ENCODE results near the gene CACNB2. TPM values are rescaled to one million over a fixed set of nuclear protein-coding genes. Genes with fewer than 3 reads are reported as not detected.

The CACNB2 gene
- total and polyA plus RNA-seq, 10 of the 15 experiments (the other 5 are each of a cell fraction or from before 2014, with no cell fraction given): 0.62 to 8.1 (median 1.2) TPM

DNA sequence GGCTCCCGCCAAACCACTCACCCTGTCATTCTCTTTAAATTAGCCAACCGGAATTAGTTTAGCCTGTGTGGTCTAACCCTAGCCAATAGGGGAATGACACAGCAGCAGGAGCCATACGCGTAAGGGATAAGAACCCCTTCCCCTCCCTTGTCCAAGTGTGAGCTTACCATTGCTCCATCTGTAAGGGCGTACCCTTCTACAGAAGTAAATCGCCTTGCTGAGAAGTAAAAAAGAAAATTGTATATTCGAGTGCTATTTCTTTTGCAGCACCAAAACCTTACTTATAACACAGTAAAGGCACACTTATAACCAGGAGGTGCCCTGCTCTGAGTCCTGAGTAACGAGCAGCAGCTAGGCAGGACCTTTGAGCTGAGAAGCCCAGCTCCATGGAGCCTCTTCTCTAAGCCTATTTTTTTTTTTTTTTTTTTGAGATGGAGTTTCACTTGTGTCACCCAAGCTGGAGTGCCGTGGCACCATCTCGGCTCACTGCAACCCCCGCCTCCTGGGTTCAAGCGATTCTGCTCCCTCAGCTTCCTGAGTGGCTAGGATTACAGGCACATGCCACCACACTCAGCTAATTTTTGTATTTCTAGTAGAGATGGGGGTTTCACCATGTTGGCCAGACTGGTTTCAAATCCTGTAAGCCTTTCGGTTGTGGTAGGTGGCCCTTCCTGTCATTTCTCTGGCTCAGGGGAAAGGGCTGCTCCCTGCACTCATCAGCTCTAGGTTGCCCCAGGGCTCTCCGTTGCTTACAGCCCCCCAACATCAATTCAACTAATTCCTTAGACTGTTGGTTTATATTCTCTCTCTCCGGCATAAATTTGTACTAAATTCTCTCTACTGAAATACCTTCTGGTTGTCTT, 437.8 kb downstream of the CACNB2 start:
- ATAC-seq (peak; percentile 53; the same call in 2 of the 3 replicates), DNase-seq (ENCODE audit: low read depth, low spot score) (no peak), FAIRE-seq (no peak)
- Histone ChIP-seq H3K36me3 (ENCODE audit: control insufficient read depth in 2 of 2, insufficient read depth in 2 of 2, low read length in 1 of 2) (no peaks in the 10 kb centered on the region; a peak in 2 of 4 replicates), H3K27me3 (replicated peaks in 1 of 2; ENCODE audit: control insufficient read depth in 2 of 2, insufficient read depth in 2 of 2, low read length in 1 of 2) (no peaks in the 10 kb centered on the region), H2AFZ (ENCODE audit: control insufficient read depth, low read depth, low read length) (no peak overlapping the region), H3K27ac (ENCODE audit: control insufficient read depth, insufficient read depth) (no peak overlapping the region), H4K20me1 (ENCODE audit: control insufficient read depth, insufficient read depth) (no peaks in the 10 kb centered on the region), H3K79me2 (ENCODE audit: control insufficient read depth, insufficient read depth, low read length) (no peaks in the 10 kb centered on the region), H3K4me1 (ENCODE audit: control insufficient read depth, insufficient read depth, low read length) (no peaks in the 10 kb centered on the region), H3K4me3 (no peak overlapping the region), H3K9ac (ENCODE audit: control insufficient read depth, insufficient read depth, low read length) (no peak overlapping the region), H3K9me3 (replicated peaks; ENCODE audit: control insufficient read depth, insufficient read depth, low read length) (peaks cover 4% of the 10 kb centered on the region; the same call in 2 of the 3 replicates), H3K4me2 (ENCODE audit: control insufficient read depth, insufficient read depth) (no peak overlapping the region)
- RAD21 ChIA-PET (ENCODE audit: unreplicated experiment): no interaction called here
- TF ChIP-seq SPI1 (IDR thresholded peaks at IDR 0.05; ENCODE audit: borderline replicate concordance, insufficient read depth, low read depth, low read length) (no peak), EED (IDR thresholded peaks at IDR 0.05; ENCODE audit: low read depth) (no peak), TCF7 (IDR thresholded peaks at IDR 0.05; ENCODE audit: borderline replicate concordance) (no peak), CBX5 (IDR thresholded peaks at IDR 0.05; ENCODE audit: low read depth) (peak; percentile 85; the same call in 1 of the 2 replicates), POLR2A (IDR thresholded peaks at IDR 0.05; ENCODE audit: low read depth, low read length) (no peak), BHLHE40 (IDR thresholded peaks at IDR 0.05; ENCODE audit: borderline replicate concordance in 1 of 2, low read depth in 2 of 2, low read length in 1 of 2) (peak in 1 of 2 experiments; percentile 10; a peak in 1 of 4 replicates), MYC (IDR thresholded peaks at IDR 0.05; ENCODE audit: insufficient read depth, insufficient read length, insufficient replicate concordance, low read length, severe bottlenecking) (no peak), SUPT20H (IDR thresholded peaks at IDR 0.05; ENCODE audit: borderline replicate concordance, control insufficient read depth, low read depth, low read length) (no peak), ETV6 (conservative IDR thresholded peaks at IDR 0.05 in 1 of 2, IDR thresholded peaks at IDR 0.05 in 1 of 2; ENCODE audit: borderline replicate concordance in 1 of 2, low read depth in 1 of 2) (no peak), ZNF217 (IDR thresholded peaks at IDR 0.05) (no peak), ZNF24 (IDR thresholded peaks at IDR 0.05) (no peak), SMARCA5 (IDR thresholded peaks at IDR 0.05) (no peak)
- TF ChIP-seq, protein P1, sequence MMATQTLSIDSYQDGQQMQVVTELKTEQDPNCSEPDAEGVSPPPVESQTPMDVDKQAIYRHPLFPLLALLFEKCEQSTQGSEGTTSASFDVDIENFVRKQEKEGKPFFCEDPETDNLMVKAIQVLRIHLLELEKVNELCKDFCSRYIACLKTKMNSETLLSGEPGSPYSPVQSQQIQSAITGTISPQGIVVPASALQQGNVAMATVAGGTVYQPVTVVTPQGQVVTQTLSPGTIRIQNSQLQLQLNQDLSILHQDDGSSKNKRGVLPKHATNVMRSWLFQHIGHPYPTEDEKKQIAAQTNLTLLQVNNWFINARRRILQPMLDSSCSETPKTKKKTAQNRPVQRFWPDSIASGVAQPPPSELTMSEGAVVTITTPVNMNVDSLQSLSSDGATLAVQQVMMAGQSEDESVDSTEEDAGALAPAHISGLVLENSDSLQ (IDR thresholded peaks at IDR 0.05): no peak
- TF ChIP-seq, protein P2, sequence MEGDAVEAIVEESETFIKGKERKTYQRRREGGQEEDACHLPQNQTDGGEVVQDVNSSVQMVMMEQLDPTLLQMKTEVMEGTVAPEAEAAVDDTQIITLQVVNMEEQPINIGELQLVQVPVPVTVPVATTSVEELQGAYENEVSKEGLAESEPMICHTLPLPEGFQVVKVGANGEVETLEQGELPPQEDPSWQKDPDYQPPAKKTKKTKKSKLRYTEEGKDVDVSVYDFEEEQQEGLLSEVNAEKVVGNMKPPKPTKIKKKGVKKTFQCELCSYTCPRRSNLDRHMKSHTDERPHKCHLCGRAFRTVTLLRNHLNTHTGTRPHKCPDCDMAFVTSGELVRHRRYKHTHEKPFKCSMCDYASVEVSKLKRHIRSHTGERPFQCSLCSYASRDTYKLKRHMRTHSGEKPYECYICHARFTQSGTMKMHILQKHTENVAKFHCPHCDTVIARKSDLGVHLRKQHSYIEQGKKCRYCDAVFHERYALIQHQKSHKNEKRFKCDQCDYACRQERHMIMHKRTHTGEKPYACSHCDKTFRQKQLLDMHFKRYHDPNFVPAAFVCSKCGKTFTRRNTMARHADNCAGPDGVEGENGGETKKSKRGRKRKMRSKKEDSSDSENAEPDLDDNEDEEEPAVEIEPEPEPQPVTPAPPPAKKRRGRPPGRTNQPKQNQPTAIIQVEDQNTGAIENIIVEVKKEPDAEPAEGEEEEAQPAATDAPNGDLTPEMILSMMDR (IDR thresholded peaks at IDR 0.05 in 2 of 3, conservative IDR thresholded peaks at IDR 0.05 in 1 of 3; ENCODE audit: control insufficient read depth in 2 of 3, extremely low read depth in 1 of 3, insufficient read depth in 1 of 3, low read depth in 3 of 3, low read length in 3 of 3): no peak
- TF ChIP-seq, protein P3, sequence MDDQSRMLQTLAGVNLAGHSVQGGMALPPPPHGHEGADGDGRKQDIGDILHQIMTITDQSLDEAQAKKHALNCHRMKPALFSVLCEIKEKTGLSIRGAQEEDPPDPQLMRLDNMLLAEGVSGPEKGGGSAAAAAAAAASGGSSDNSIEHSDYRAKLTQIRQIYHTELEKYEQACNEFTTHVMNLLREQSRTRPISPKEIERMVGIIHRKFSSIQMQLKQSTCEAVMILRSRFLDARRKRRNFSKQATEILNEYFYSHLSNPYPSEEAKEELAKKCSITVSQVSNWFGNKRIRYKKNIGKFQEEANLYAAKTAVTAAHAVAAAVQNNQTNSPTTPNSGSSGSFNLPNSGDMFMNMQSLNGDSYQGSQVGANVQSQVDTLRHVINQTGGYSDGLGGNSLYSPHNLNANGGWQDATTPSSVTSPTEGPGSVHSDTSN (IDR thresholded peaks at IDR 0.05; ENCODE audit: insufficient replicate concordance, low read depth, low read length): no peak
- TF ChIP-seq, protein P4, sequence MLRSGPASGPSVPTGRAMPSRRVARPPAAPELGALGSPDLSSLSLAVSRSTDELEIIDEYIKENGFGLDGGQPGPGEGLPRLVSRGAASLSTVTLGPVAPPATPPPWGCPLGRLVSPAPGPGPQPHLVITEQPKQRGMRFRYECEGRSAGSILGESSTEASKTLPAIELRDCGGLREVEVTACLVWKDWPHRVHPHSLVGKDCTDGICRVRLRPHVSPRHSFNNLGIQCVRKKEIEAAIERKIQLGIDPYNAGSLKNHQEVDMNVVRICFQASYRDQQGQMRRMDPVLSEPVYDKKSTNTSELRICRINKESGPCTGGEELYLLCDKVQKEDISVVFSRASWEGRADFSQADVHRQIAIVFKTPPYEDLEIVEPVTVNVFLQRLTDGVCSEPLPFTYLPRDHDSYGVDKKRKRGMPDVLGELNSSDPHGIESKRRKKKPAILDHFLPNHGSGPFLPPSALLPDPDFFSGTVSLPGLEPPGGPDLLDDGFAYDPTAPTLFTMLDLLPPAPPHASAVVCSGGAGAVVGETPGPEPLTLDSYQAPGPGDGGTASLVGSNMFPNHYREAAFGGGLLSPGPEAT (IDR thresholded peaks at IDR 0.05; ENCODE audit: low read depth): no peak
- in situ Hi-C loops (cut with MboI): no loop called here
- no TSS peak for BruUV-seq (replicated peaks)
- POLR2A ChIA-PET: no interaction called here
- 62% methylated on average over 15 of the region's 15 CpGs for WGBS (ENCODE audit: insufficient coverage, insufficient replicate concordance, low lambda C conversion rate, missing lambda C conversion rate)
- intact Hi-C loops (cut with micrococcal nuclease; ENCODE audit: unreplicated experiment): no loop called here
- CTCF ChIA-PET: no interaction called here
- SMC1A ChIA-PET (ENCODE audit: uncharacterized antibody, unreplicated experiment): interaction anchor here (0.6 kb wide), 1 partner anchor 215 kb away, joined by 3 read pairs; no protein-coding TSS in a partner anchor

Data from GM12878 (cell line).